Adrenal gland (tissue), 12 donors: ENCODE measurements around the gene TNFRSF19. TPM values are rescaled to one million over a fixed set of nuclear protein-coding genes. Genes with fewer than 3 reads are reported as not detected.

Source experiments
- DNase-seq, 7 donors: peaks; one replicate each; pipeline ENCODE4 v3.0.0-alpha.2; 2019 to 2020
- H3K27ac ChIP-seq, 5 donors: fragments of 200-600 bp; sonication (generic) in 4 of 5; 1 replicate in 3 of 5; 2 replicates in 2 of 5; pipeline versions ENCODE4 v1.5.1 to v1.8.0; 2016 to 2020; ENCODE audit warnings: mild to moderate bottlenecking in 1 of 5
- H3K27me3 ChIP-seq: fragments of 200-600 bp; 2 replicates; pipeline ENCODE4 v1.8.0; 2021
- H3K36me3 ChIP-seq, 2 donors: fragments of 200-600 bp; replicated peaks in 1 of 2; 1 replicate in 1 of 2; 2 replicates in 1 of 2; pipeline versions ENCODE4 v1.5.1 to v1.8.0; 2018 to 2022
- H3K4me1 ChIP-seq, 2 donors: fragments of 200-600 bp; replicated peaks in 1 of 2; 1 replicate in 1 of 2; 2 replicates in 1 of 2; pipeline versions ENCODE4 v1.5.1 to v1.8.0; 2018 to 2021
- H3K4me3 ChIP-seq, 4 donors: fragments of 200-600 bp; sonication (generic) in 3 of 4; one replicate each; pipeline ENCODE4 v1.5.1; 2016 to 2018
- H3K9me3 ChIP-seq, 3 donors: fragments of 200-600 bp; sonication (generic) in 1 of 3; replicated peaks in 1 of 3; 1 replicate in 2 of 3; 2 replicates in 1 of 3; pipeline versions ENCODE4 v1.5.1 to v1.8.0; 2016 to 2021
- POLR2A ChIP-seq, 2 donors: fragments of 450-650 bp; IDR thresholded peaks; one replicate each; pipeline ENCODE4 v1.6.1; 2017; ENCODE audit warnings: antibody characterized with exemption in 2 of 2, mild to moderate bottlenecking in 2 of 2, moderate library complexity in 1 of 2
- WGBS, 4 donors: extraction: QIAGEN DNeasy Blood & Tissue Kit in 2 of 4; methylation state at CpG; one replicate each; pipeline versions ENCODE4 v1.1.5 to v1.1.7; 2013 to 2017; 5-methylcytosine and 5-hydroxymethylcytosine counted together
- intact Hi-C, 2 donors: fragments of 100-400 bp; cut with DNase I; formaldehyde crosslinking; loops; one replicate each; pipeline versions ENCODE4 v1.14.1 to v1.15.0; 2022 to 2023
- polyA plus RNA-seq, 3 donors: library from polyadenylated mRNA; stranded (reverse); fragments of 200-250 nt in 2 of 3; fragments of 350-450 nt in 1 of 3; fragmentation: Illumina TruSeq in 1 of 3; extraction: RNeasy Lipid Tissue Mini Kit (QIAGEN cat#74804) in 1 of 3; gene quantifications; one replicate each; pipeline ENCODE4 v1.2.3, GENCODE V29; 2013 to 2014
- total RNA-seq, 9 donors: library from RNA; depleted of rRNA in 4 of 9; stranded (reverse); fragments of >200 nt in 4 of 9; fragments of 120-200 nt in 1 of 9; fragmentation: NEBNext Ultra II Directional in 1 of 9; extraction: Animal tissue kit (Norgen Biotek cat#: 25700) in 1 of 9; gene quantifications; one replicate each; pipeline versions ENCODE4 v1.1.0 to v1.2.4, GENCODE V29; 2013 to 2023
- TF ChIP-seq, protein P1 (sequence below), 6 experiments: fragments of 450-650 bp in 4 of 6; fragments of 200-600 bp in 2 of 6; sonication (generic) in 1 of 6; IDR thresholded peaks; 1 replicate in 5 of 6; 2 replicates in 1 of 6; pipeline versions ENCODE4 v1.5.1 to v1.8.0; 2016 to 2021; ENCODE audit warnings: antibody characterized with exemption in 6 of 6, mild to moderate bottlenecking in 2 of 6, moderate library complexity in 1 of 6
- donor health status: healthy with polysubstance abuse.
- donor health status: Bipolar disorder and iron deficiency.
- donor health status: DM: yes; HTN: yes; CAD: no.
- donor health status: DM: no; HTN: no; CAD: no.
- donor health status: DM: no; HTN: no; CAD: no.
- donor health status: DM: yes; HTN: yes; CAD: no.

TNFRSF19 gene
- total and polyA plus RNA-seq, 12 donors: 0.88 to 6.7 (median 3.3) TPM

- H3K27ac ChIP-seq: no peak overlapping the region
- DNase-seq: no peak
- 77 to 84% (median 79%) methylated on average over 3 of the region's 3 CpGs for WGBS, 4 donors
- H3K27me3 ChIP-seq: no peaks in the 10 kb centered on the region
- peaks cover 0 to 6% of the 10 kb centered on the region in 2 donors for H3K4me1 ChIP-seq
- H3K36me3 ChIP-seq: no peaks in the 10 kb centered on the region
- no peaks in the 10 kb centered on the region for H3K9me3 ChIP-seq
- H3K4me3 ChIP-seq: no peak overlapping the region
- intact Hi-C loops: no loop called here
- TF ChIP-seq POLR2A (IDR thresholded peaks at IDR 0.05): no peak
- TF ChIP-seq, protein P1, sequence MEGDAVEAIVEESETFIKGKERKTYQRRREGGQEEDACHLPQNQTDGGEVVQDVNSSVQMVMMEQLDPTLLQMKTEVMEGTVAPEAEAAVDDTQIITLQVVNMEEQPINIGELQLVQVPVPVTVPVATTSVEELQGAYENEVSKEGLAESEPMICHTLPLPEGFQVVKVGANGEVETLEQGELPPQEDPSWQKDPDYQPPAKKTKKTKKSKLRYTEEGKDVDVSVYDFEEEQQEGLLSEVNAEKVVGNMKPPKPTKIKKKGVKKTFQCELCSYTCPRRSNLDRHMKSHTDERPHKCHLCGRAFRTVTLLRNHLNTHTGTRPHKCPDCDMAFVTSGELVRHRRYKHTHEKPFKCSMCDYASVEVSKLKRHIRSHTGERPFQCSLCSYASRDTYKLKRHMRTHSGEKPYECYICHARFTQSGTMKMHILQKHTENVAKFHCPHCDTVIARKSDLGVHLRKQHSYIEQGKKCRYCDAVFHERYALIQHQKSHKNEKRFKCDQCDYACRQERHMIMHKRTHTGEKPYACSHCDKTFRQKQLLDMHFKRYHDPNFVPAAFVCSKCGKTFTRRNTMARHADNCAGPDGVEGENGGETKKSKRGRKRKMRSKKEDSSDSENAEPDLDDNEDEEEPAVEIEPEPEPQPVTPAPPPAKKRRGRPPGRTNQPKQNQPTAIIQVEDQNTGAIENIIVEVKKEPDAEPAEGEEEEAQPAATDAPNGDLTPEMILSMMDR (IDR thresholded peaks at IDR 0.05): no peak
Observed at GRCh38 chr13:23632741-23633140, 62.5 kb downstream of the TNFRSF19 start.

DNA sequence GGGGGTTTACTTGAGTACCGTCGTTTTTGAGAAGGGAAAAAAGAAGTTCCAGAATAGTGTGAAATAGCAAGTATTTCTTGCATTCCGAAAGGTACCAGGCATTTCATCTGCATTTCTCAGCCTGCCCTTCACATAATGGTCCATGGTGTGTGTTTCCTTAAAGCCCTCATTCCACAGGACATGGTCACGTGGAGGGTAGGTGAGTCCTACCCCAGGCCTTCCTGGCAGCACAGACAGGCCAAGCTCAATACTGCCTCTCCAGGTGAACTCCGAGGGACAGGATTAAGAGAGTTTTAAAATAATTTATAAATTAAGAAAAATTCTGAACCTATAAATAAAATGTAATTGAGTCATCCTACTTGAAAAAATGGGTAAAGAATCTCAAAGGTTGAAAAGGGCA lies 64.7 kb downstream of the TNFRSF19 start:
- Histone ChIP-seq H3K9me3 (no peaks in the 10 kb centered on the region), H3K36me3 (no peaks in the 10 kb centered on the region), H3K4me1 (peaks cover 0 to 6% of the 10 kb centered on the region in 2 donors), H3K4me3 (no peak overlapping the region), H3K27ac (no peak overlapping the region), H3K27me3 (no peaks in the 10 kb centered on the region)
- WGBS, 4 donors: 88 to 96% (median 90%) methylated on average over 5 of the region's 5 CpGs
- TF ChIP-seq, protein P1 (IDR thresholded peaks at IDR 0.05): no peak
- no peak for TF ChIP-seq POLR2A (IDR thresholded peaks at IDR 0.05)
- no peak for DNase-seq
- intact Hi-C loops: no loop called here

GRCh38 chr13:23636360-23636759 lies 66.1 kb downstream of the TNFRSF19 start:
- H3K36me3 ChIP-seq: no peaks in the 10 kb centered on the region
- H3K4me3 ChIP-seq: no peak overlapping the region
- H3K27ac ChIP-seq: no peak overlapping the region
- TF ChIP-seq POLR2A (IDR thresholded peaks at IDR 0.05): no peak
- TF ChIP-seq, protein P1 (IDR thresholded peaks at IDR 0.05): no peak
- WGBS, 4 donors: 81 to 86% (median 85%) methylated on average over 6 of the region's 6 CpGs
- peaks cover 0 to under 1% of the 10 kb centered on the region in 2 donors for H3K4me1 ChIP-seq
- H3K9me3 ChIP-seq: no peaks in the 10 kb centered on the region
- intact Hi-C loops: no loop called here
- no peaks in the 10 kb centered on the region for H3K27me3 ChIP-seq
- DNase-seq: no peak

DNA sequence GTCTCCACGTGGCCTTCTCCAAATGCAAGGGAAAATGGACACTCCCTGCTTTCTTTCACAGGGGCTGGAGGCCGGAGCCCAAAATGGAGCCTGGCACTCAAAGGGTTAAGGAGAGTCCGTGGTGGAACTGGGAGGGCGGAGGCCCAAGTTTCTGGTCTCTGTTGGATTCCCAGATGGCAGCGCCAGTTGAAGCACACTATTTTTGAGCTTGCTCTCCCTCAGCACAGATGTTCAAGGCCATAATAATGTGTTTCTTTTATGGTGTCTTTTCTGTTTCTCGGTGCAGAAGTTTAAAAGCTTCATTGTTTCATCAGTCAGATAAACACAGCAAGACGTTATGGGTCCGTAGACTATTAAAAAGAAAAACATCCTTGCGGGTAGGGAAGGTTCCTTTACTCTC lies 67.6 kb downstream of the TNFRSF19 start:
- Histone ChIP-seq H3K9me3 (no peaks in the 10 kb centered on the region), H3K27ac (no peak overlapping the region)
- TF ChIP-seq, protein P1 (IDR thresholded peaks at IDR 0.05): no peak
- TF ChIP-seq POLR2A (IDR thresholded peaks at IDR 0.05): no peak

More for the DNA sequence above, 67.6 kb downstream of the TNFRSF19 start:
- Histone ChIP-seq H3K36me3 (no peaks in the 10 kb centered on the region), H3K27me3 (no peaks in the 10 kb centered on the region), H3K4me1 (no peaks in the 10 kb centered on the region), H3K4me3 (no peak overlapping the region)
- WGBS, 4 donors: 47 to 62% (median 49%) methylated on average over 8 to 9 of the region's 9 CpGs
- intact Hi-C loops: no loop called here
- DNase-seq: no peak
